ENCODE results near the gene PRR19.

DNA sequence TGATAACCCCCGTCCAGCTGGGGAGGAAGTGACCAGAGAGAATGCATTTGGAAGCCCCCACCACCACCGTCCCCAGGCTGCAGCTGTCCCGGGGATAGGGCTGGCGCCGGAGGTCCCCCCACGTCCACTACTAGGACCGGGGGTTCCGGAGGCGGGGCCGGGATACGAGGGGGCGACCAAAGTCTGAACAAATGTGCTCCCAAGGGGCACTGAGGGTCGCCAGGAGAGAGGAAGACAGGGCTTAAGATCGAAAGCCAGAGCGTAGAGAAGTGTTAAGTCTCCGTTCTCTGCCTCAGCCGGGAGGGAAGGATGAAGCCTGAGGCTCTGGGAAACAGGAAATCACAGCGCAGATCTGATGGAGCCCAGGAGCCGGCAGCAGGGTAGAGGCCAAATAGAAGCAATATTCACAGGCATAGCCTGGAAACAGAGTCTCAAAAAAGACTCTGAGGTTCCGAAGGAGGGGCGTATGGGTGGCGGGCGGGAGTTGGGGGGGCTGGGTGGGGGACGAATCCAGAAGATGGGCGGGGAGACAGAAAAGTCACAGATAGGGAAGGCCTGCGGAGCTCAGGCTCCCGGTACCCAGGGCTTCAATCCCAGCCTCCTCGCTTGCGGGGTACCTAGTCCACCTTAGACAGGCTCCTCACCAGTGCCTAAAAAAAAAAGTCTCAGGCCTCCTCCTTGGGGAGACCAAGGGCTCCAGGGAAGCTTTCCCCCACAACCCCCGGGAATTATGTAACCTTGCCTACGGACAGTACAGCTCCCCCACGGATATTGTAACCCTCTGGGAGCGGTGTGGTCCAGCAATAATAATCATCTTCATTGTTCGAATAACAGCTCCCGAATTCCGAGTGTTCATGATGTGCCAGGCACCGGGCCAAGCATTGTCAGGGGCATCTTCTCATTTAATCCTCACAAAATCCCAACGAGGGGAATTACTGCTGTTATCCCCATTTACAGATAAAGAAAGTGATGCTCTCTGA is 45.9 kb upstream of the PRR19 start:
- TF ChIP-seq, protein P1, sequence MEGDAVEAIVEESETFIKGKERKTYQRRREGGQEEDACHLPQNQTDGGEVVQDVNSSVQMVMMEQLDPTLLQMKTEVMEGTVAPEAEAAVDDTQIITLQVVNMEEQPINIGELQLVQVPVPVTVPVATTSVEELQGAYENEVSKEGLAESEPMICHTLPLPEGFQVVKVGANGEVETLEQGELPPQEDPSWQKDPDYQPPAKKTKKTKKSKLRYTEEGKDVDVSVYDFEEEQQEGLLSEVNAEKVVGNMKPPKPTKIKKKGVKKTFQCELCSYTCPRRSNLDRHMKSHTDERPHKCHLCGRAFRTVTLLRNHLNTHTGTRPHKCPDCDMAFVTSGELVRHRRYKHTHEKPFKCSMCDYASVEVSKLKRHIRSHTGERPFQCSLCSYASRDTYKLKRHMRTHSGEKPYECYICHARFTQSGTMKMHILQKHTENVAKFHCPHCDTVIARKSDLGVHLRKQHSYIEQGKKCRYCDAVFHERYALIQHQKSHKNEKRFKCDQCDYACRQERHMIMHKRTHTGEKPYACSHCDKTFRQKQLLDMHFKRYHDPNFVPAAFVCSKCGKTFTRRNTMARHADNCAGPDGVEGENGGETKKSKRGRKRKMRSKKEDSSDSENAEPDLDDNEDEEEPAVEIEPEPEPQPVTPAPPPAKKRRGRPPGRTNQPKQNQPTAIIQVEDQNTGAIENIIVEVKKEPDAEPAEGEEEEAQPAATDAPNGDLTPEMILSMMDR (IDR thresholded peaks at IDR 0.05; ENCODE audit: insufficient read depth, low read length, poor library complexity, severe bottlenecking) = no peak
- TF ChIP-seq EZH2phosphoT487 (conservative IDR thresholded peaks at IDR 0.05; ENCODE audit: low read length) = no peak

Data from SU-DHL-6 (cell line).